CD14-positive monocyte (primary cell): ENCODE measurements around the gene KLF3. TPM values are rescaled to one million over a fixed set of nuclear protein-coding genes. Genes with fewer than 3 reads are reported as not detected.

ENCODE experiments used
- DNase-seq, 3 donors: peaks; one replicate each; pipeline ENCODE4 v3.0.0-alpha.2; 2011 to 2022
- H2AFZ ChIP-seq: 2 replicates; pipeline ENCODE4 v1.6.0; 2012; ENCODE audit warnings: mild to moderate bottlenecking, low read depth, low read length, inconsistent platforms; ENCODE audit not compliant: insufficient read depth, poor library complexity, severe bottlenecking
- H3K27ac ChIP-seq, 2 donors: 1 replicate in 1 of 2; 2 replicates in 1 of 2; pipeline ENCODE4 v1.5.1; 2012 to 2013; ENCODE audit warnings: low read length in 2 of 2, control low read depth in 1 of 2, inconsistent platforms in 1 of 2, low read depth in 1 of 2, mild to moderate bottlenecking in 1 of 2
- H3K27me3 ChIP-seq, 2 donors: one replicate each; pipeline versions ENCODE4 v1.6.0 to v1.6.1; 2011 to 2013; ENCODE audit warnings: low read length in 2 of 2; ENCODE audit not compliant: control insufficient read depth in 2 of 2, insufficient read depth in 2 of 2
- H3K36me3 ChIP-seq, 2 donors: replicated peaks in 1 of 2; 1 replicate in 1 of 2; 2 replicates in 1 of 2; pipeline versions ENCODE4 v1.5.1 to v1.6.1; 2012 to 2013; ENCODE audit warnings: low read length in 2 of 2, control low read depth in 1 of 2, inconsistent platforms in 1 of 2, mild to moderate bottlenecking in 1 of 2; ENCODE audit not compliant: insufficient read depth in 2 of 2, control insufficient read depth in 1 of 2
- H3K4me1 ChIP-seq, 2 donors: 1 replicate in 1 of 2; 2 replicates in 1 of 2; pipeline versions ENCODE4 v1.5.1 to v1.6.1; 2012 to 2013; ENCODE audit warnings: low read length in 2 of 2, control low read depth in 1 of 2, inconsistent platforms in 1 of 2, mild to moderate bottlenecking in 1 of 2, moderate library complexity in 1 of 2; ENCODE audit not compliant: insufficient read depth in 2 of 2, control insufficient read depth in 1 of 2
- H3K4me2 ChIP-seq: replicated peaks from 2 replicates; pipeline ENCODE3; 2012; ENCODE audit warnings: low read length, moderate library complexity, mild to moderate bottlenecking; ENCODE audit not compliant: poor library complexity, severe bottlenecking; ENCODE audit errors: extremely low read depth
- H3K4me3 ChIP-seq, 3 experiments: fragments of 200-600 bp in 1 of 3; sonication (generic) in 1 of 3; replicated peaks in 1 of 3; 1 replicate in 2 of 3; 2 replicates in 1 of 3; pipeline ENCODE4 v1.5.1; 2011 to 2013; ENCODE audit warnings: low read length in 3 of 3, mild to moderate bottlenecking in 3 of 3, control low read depth in 2 of 3, low read depth in 2 of 3, inconsistent platforms in 1 of 3, moderate library complexity in 1 of 3
- H3K79me2 ChIP-seq: 2 replicates; pipeline ENCODE4 v1.6.0; 2012; ENCODE audit warnings: mild to moderate bottlenecking, control low read depth, inconsistent platforms, low read length, moderate library complexity; ENCODE audit not compliant: insufficient read depth
- H3K9ac ChIP-seq: 2 replicates; pipeline ENCODE4 v1.6.0; 2017; ENCODE audit warnings: low read length, mild to moderate bottlenecking; ENCODE audit not compliant: insufficient read depth, poor library complexity, severe bottlenecking
- H3K9me3 ChIP-seq, 2 donors: replicated peaks in 1 of 2; 1 replicate in 1 of 2; 2 replicates in 1 of 2; pipeline versions ENCODE4 v1.5.1 to v1.6.1; 2012 to 2013; ENCODE audit warnings: low read length in 2 of 2, control low read depth in 1 of 2; ENCODE audit not compliant: control insufficient read depth in 1 of 2, insufficient read depth in 1 of 2
- H4K20me1 ChIP-seq: 2 replicates; pipeline ENCODE4 v1.6.0; 2012; ENCODE audit warnings: mild to moderate bottlenecking, low read length, control low read depth, moderate library complexity; ENCODE audit not compliant: insufficient read depth
- H3K27ac Mint-ChIP-seq, 7 donors: one replicate each; pipeline ENCODE4 v1.8.0; 2020; ENCODE audit warnings: mild to moderate bottlenecking in 7 of 7, mixed read lengths in 7 of 7, moderate library complexity in 6 of 7, inconsistent platforms in 2 of 7
- H3K27me3 Mint-ChIP-seq, 3 donors: one replicate each; pipeline ENCODE4 v1.8.0; 2021 to 2022; ENCODE audit warnings: low read depth in 3 of 3, mild to moderate bottlenecking in 3 of 3, mixed read lengths in 3 of 3, moderate library complexity in 3 of 3, inconsistent platforms in 1 of 3
- H3K36me3 Mint-ChIP-seq, 2 donors: one replicate each; pipeline ENCODE4 v1.8.0; 2020; ENCODE audit warnings: mixed read lengths in 2 of 2, inconsistent platforms in 1 of 2, mild to moderate bottlenecking in 1 of 2
- H3K4me1 Mint-ChIP-seq: one replicate; pipeline ENCODE4 v1.8.0; 2020; ENCODE audit warnings: mild to moderate bottlenecking, mixed read lengths
- H3K4me3 Mint-ChIP-seq, 2 donors: one replicate each; pipeline ENCODE4 v1.8.0; 2020; ENCODE audit warnings: mild to moderate bottlenecking in 2 of 2, mixed read lengths in 2 of 2, moderate library complexity in 1 of 2
- H3K9me3 Mint-ChIP-seq, 7 donors: one replicate each; pipeline ENCODE4 v1.8.0; 2020 to 2022; ENCODE audit warnings: mixed read lengths in 7 of 7, mild to moderate bottlenecking in 6 of 7, moderate library complexity in 6 of 7, inconsistent platforms in 2 of 7
- WGBS: methylation state at CpG from one replicate; pipeline ENCODE4 v1.1.5; 2013; ENCODE audit warnings: missing lambda C conversion rate; ENCODE audit not compliant: insufficient coverage; 5-methylcytosine and 5-hydroxymethylcytosine counted together
- intact Hi-C, 2 donors: fragments of 100-400 bp; cut with micrococcal nuclease; formaldehyde crosslinking; loops; one replicate each; pipeline versions ENCODE4 v1.15.0 to v1.15.1; 2023
- polyA plus RNA-seq, 3 donors: library from polyadenylated mRNA; depleted of rRNA in 1 of 3; unstranded in 2 of 3; stranded (reverse) in 1 of 3; fragments of 300-500 nt in 2 of 3; fragments of >200 nt in 1 of 3; fragmentation: Illumina TruSeq in 2 of 3; gene quantifications; 1 replicate in 2 of 3; 2 replicates in 1 of 3; pipeline ENCODE4 v1.2.3, GENCODE V29; 2012 to 2021
- TF ChIP-seq, protein P1 (sequence below): fragments of 200-600 bp; IDR thresholded peaks from one replicate; pipeline ENCODE4 v1.8.0; 2022; ENCODE audit warnings: antibody characterized with exemption, mild to moderate bottlenecking

Gene KLF3
- polyA plus RNA-seq, 3 donors, result 46.3 to 95.7 (median 53.9) TPM

DNA sequence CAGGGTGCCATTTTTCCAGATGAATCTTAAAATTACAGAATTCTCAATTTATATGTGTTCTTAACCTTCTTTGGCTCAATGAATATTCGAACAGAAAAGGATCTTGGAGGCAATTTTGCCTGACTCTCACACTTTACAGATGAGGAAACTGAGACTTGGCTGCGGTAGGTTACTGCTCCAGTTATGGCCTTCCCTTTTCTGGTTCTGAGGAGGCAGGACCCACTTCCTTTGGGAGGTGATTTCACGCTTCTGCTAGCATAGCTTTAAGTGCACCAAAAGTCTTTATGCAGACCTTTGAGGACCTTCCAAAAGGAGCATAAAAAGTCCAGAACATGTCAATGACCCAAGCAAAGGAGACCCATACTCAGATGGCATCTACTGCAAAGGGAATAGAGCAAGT is 44.7 kb upstream of the KLF3 start:
- Histone ChIP-seq H4K20me1 (no peaks in the 10 kb centered on the region), H3K27ac (peak overlapping the region in 1 of 2 donors; percentile 74), H3K36me3 (no peaks in the 10 kb centered on the region), H3K9me3 (no peaks in the 10 kb centered on the region), H3K27me3 (no peaks in the 10 kb centered on the region), H3K9ac (no peak overlapping the region), H3K4me2 (no peak overlapping the region), H3K79me2 (no peaks in the 10 kb centered on the region), H2AFZ (no peak overlapping the region), H3K4me3 (no peak overlapping the region), H3K4me1 (peaks cover 56 to 74% of the 10 kb centered on the region in 2 donors)
- DNase-seq, result no peak
- H3K27me3 Mint-ChIP-seq, result peaks cover 0 to 2% (median 0%) of the 10 kb centered on the region in 3 donors
- WGBS, result 5% methylated on average over 2 of the region's 3 CpGs
- intact Hi-C loops, result no loop called here
- peaks cover 60% of the 10 kb centered on the region for H3K4me1 Mint-ChIP-seq
- peak overlapping the region in 5 of 7 donors; percentile 73 to 93 (median 81) for H3K27ac Mint-ChIP-seq
- H3K4me3 Mint-ChIP-seq, result no peak overlapping the region
- TF ChIP-seq, protein P1, sequence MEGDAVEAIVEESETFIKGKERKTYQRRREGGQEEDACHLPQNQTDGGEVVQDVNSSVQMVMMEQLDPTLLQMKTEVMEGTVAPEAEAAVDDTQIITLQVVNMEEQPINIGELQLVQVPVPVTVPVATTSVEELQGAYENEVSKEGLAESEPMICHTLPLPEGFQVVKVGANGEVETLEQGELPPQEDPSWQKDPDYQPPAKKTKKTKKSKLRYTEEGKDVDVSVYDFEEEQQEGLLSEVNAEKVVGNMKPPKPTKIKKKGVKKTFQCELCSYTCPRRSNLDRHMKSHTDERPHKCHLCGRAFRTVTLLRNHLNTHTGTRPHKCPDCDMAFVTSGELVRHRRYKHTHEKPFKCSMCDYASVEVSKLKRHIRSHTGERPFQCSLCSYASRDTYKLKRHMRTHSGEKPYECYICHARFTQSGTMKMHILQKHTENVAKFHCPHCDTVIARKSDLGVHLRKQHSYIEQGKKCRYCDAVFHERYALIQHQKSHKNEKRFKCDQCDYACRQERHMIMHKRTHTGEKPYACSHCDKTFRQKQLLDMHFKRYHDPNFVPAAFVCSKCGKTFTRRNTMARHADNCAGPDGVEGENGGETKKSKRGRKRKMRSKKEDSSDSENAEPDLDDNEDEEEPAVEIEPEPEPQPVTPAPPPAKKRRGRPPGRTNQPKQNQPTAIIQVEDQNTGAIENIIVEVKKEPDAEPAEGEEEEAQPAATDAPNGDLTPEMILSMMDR, result no peak
- peaks cover 0 to 2% (median 0%) of the 10 kb centered on the region in 7 donors for H3K9me3 Mint-ChIP-seq
- H3K36me3 Mint-ChIP-seq, result no peaks in the 10 kb centered on the region

DNA sequence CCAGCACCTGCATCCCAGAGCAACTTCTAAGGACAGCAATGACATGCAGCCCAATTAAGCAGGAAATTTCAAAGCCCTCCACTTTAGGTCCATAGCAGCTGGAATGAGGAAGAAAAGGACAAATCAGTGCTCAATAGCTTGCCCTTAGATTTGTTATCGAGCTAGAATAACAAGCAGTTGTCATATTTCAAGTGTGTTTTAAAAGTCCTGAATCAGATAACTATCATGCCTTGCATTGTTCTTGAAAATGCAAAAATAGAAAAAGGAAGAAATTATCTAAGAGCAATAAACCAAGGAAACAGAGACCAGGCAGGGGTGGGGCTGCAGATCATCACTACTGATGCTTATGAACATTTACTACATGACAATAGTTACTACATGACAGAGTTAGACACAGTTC is 43.9 kb upstream of the KLF3 start:
- Histone ChIP-seq H3K9ac (no peak overlapping the region), H3K79me2 (no peaks in the 10 kb centered on the region), H3K4me3 (peak overlapping the region in 1 of 3 experiments; percentile 3), H2AFZ (no peak overlapping the region), H3K27me3 (no peaks in the 10 kb centered on the region), H3K36me3 (no peaks in the 10 kb centered on the region), H4K20me1 (no peaks in the 10 kb centered on the region), H3K27ac (peak overlapping the region in 1 of 2 donors; percentile 74), H3K4me1 (peaks cover 50 to 66% of the 10 kb centered on the region in 2 donors), H3K9me3 (no peaks in the 10 kb centered on the region), H3K4me2 (no peak overlapping the region)
- Mint-ChIP-seq H3K4me3 (no peak overlapping the region), H3K27me3 (peaks cover 0 to 2% (median 0%) of the 10 kb centered on the region in 3 donors), H3K9me3 (peaks cover 0 to 2% (median 0%) of the 10 kb centered on the region in 7 donors), H3K4me1 (peaks cover 56% of the 10 kb centered on the region), H3K36me3 (no peaks in the 10 kb centered on the region), H3K27ac (peak overlapping the region; percentile 81 to 93 (median 91))
- TF ChIP-seq, protein P1, result no peak
- WGBS, result no CpG with 5 or more reads among the region's 1 CpG
- intact Hi-C loops, result loop anchor here in 1 of 2 donors (5.0 kb wide), 2 partner anchors 42 to 93 kb away; partner anchors contain the start of gene KLF3
- DNase-seq, result no peak
